Skeletal muscle tissue (tissue), 4 donors: Measurements from ENCODE around the gene MPZL1. TPM values are rescaled to one million over a fixed set of nuclear protein-coding genes. Genes with fewer than 3 reads are reported as not detected.

Source experiments
- H3K27ac ChIP-seq: one replicate; pipeline ENCODE4 v1.7.0; 2013; ENCODE audit warnings: mild to moderate bottlenecking, low read depth, low read length, inconsistent platforms
- H3K27me3 ChIP-seq, 3 donors: one replicate each; pipeline ENCODE4 v1.7.0; 2013; ENCODE audit warnings: low read length in 3 of 3; ENCODE audit not compliant: control insufficient read depth in 3 of 3, insufficient read depth in 3 of 3
- H3K36me3 ChIP-seq, 3 donors: one replicate each; pipeline ENCODE4 v1.7.0; 2013; ENCODE audit warnings: low read length in 3 of 3; ENCODE audit not compliant: control insufficient read depth in 3 of 3, insufficient read depth in 3 of 3
- H3K4me1 ChIP-seq, 3 donors: one replicate each; pipeline ENCODE4 v1.7.0; 2013; ENCODE audit warnings: low read length in 3 of 3, mild to moderate bottlenecking in 3 of 3; ENCODE audit not compliant: control insufficient read depth in 3 of 3, insufficient read depth in 3 of 3
- H3K4me3 ChIP-seq, 3 donors: one replicate each; pipeline ENCODE4 v1.7.0; 2013; ENCODE audit warnings: low read length in 3 of 3
- H3K9ac ChIP-seq, 3 donors: one replicate each; pipeline ENCODE4 v1.7.0; 2013; ENCODE audit warnings: low read length in 3 of 3, mild to moderate bottlenecking in 3 of 3, moderate library complexity in 2 of 3, low read depth in 1 of 3
- H3K9me3 ChIP-seq, 3 donors: one replicate each; pipeline ENCODE4 v1.7.0; 2013; ENCODE audit warnings: low read length in 3 of 3; ENCODE audit not compliant: control insufficient read depth in 3 of 3
- total RNA-seq: library from RNA; depleted of rRNA; stranded (reverse); fragments of >200 nt; gene quantifications from one replicate; pipeline ENCODE4 v1.2.3, GENCODE V29; 2014
- donor health status: Osteomylitis.

The MPZL1 gene
- total RNA-seq, 1 donor from 2014 or later = 41.8 TPM

DNA sequence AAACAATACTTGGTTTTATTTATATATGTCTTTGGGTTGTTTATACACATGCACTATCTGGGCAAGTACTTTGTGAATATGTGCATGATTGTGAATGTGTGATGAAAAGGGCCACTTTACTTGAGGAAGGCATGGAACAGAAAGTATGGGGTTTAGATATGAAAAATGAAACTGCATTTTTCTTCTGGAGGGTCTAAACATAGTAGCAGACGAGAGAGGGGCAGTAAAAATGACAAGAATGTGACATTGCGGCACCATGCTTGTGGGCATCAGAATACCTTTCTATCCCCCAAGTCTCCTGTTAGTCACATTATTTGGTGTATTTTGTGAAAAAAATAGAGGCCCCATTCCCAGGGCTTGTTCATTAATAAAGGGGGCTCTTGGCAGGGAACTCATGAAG is 15.4 kb upstream of the MPZL1 start:
- Histone ChIP-seq H3K4me3 (no peak overlapping the region), H3K4me1 (peaks cover 0 to 3% (median 0%) of the 10 kb centered on the region in 3 donors), H3K27ac (no peak overlapping the region), H3K9ac (no peak overlapping the region), H3K27me3 (no peaks in the 10 kb centered on the region), H3K36me3 (peaks cover 9 to 26% (median 25%) of the 10 kb centered on the region in 3 donors), H3K9me3 (no peaks in the 10 kb centered on the region)

DNA sequence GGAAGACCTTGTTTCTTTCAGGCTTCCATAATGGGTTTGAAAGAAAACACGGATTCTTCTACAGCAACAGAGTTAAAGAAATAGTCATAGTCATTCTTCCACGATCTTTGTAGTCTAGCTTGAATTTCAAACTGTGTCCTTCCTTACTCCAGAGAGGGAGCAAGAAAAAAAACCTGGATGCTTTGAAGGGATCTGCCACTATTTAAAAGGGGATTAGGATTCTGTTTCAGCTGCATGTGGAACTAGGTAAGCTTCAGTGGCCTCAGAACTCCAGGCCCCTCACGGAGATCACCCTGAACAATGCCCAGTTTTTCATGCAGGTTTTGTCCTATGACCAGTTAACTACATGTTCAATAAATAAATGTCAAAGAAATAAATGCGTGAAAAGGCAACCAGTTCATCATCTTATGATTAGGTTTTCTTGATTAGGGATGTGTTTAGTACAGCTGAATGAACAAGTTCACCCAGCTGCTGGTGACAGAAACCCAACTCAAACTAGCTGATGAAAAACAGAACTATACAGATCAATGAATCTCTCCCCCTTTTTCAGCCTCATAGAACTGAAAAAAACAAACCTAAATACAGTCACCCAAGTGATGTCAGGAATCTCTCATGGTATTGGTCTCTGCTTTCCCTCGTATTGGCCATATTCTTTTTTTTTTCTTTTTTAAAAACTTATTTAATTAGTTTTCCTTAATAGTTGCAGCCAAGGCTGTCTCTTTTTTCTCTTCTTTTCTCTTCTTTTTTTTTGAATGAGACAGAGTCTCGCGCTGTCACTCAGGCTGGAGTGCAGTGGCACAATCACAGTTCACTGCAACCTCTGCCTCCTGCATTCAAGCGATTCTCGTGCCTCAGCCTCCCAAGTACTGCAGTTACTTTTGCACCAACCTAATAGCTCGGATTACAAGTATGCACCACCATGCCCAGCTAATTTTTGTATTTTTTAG is 14.6 kb upstream of the MPZL1 start:
- no peak overlapping the region for H3K4me3 ChIP-seq
- no peak overlapping the region for H3K27ac ChIP-seq
- no peak overlapping the region for H3K9ac ChIP-seq
- no peaks in the 10 kb centered on the region for H3K9me3 ChIP-seq
- peaks cover 0 to 3% (median 0%) of the 10 kb centered on the region in 3 donors for H3K4me1 ChIP-seq
- peaks cover 5 to 26% (median 20%) of the 10 kb centered on the region in 3 donors for H3K36me3 ChIP-seq
- no peaks in the 10 kb centered on the region for H3K27me3 ChIP-seq

DNA sequence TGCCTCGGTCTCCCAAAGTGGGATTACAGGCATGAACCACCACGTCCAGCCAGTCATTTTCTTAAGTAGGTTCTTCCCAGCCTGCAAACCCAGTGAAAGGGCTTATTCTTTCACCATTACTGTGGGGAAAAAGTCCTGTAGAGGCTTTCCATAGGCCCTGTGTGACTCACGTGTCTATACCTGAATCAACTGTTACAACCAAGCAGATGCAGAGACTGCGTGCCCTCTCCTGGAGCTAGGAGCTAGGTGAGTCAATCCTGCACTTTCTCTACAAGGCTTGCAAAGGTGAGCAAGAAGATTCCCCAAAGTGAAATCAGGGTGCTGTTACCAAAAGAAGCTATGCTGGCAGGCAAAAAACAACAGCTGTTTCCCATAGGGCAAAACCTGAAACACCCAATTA is 13.8 kb upstream of the MPZL1 start:
- H3K27ac ChIP-seq = no peak overlapping the region
- H3K9me3 ChIP-seq = no peaks in the 10 kb centered on the region
- H3K4me1 ChIP-seq = peaks cover 0 to 3% (median 0%) of the 10 kb centered on the region in 3 donors
- no peak overlapping the region for H3K4me3 ChIP-seq
- H3K27me3 ChIP-seq = no peaks in the 10 kb centered on the region
- peaks cover 5 to 26% (median 20%) of the 10 kb centered on the region in 3 donors for H3K36me3 ChIP-seq
- no peak overlapping the region for H3K9ac ChIP-seq

DNA sequence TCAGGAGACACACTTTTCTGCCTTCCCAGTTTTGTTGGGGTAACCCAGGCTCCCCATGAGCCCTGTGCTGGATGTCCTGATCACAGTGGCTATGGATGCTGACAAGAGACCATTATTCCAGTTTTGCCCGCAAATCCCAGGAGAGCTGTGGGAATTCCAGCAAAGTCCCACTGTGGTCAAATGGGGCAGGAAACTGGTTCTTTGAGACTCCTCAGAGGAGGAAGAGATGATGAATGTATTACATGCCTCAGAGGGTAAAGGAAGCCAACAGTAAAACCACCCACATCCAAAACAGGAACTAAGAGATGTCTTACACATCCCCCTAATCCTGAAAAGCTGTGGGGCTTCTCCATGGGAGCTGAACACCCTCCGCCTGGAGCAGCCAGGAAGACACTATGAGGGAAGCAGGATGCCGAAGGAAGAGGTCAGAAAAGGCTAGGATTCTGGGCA is 12.8 kb upstream of the MPZL1 start:
- Histone ChIP-seq H3K9ac (no peak overlapping the region), H3K4me3 (no peak overlapping the region), H3K27me3 (no peaks in the 10 kb centered on the region), H3K36me3 (peaks cover 3 to 17% (median 14%) of the 10 kb centered on the region in 3 donors), H3K4me1 (peaks cover 8 to 11% (median 10%) of the 10 kb centered on the region in 3 donors), H3K27ac (no peak overlapping the region), H3K9me3 (no peaks in the 10 kb centered on the region)

DNA sequence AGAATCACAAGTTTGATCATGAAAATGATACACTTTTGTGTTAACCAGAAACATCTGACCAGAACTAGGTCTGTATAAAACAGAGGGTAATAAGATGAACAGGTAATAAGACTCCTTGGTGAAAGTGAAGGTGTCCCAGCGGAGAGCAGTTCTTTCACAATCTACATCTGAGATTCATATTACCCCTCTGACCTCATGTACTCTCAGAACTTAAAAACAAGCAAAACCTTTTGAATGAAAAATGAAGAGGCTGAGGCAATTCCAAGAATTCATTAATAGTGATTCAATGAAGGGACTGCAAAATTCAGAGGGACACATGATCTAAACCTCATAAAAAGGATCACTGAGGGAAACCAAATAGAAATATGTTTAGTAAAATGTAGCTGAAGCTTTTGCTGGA is 10.9 kb upstream of the MPZL1 start:
- Histone ChIP-seq H3K36me3 (peaks cover 0 to 1% (median 0%) of the 10 kb centered on the region in 3 donors), H3K27me3 (no peaks in the 10 kb centered on the region), H3K9me3 (no peaks in the 10 kb centered on the region), H3K4me3 (no peak overlapping the region), H3K27ac (no peak overlapping the region), H3K4me1 (peaks cover 11 to 14% (median 14%) of the 10 kb centered on the region in 3 donors), H3K9ac (no peak overlapping the region)

DNA sequence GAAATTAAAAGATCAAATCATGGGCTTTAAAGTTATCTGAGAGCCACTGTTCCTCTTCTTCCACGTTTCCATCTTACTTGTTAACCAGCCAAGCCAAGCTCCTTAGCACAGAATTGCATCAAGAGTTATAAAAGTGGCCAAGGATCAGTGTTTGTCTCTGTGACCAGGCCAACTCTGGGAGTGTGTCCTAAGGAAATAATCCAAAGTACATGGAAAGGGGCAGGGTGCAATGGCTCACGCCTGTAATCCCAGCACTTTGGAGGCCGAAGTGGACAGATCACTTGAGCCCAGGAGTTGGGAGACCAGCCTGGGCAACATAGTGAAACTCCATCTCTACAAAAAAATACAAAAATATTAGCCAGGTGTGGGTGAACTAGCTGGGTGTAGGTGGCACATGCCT is 10.0 kb upstream of the MPZL1 start:
- H3K27ac ChIP-seq = no peak overlapping the region
- H3K36me3 ChIP-seq = no peaks in the 10 kb centered on the region

DNA sequence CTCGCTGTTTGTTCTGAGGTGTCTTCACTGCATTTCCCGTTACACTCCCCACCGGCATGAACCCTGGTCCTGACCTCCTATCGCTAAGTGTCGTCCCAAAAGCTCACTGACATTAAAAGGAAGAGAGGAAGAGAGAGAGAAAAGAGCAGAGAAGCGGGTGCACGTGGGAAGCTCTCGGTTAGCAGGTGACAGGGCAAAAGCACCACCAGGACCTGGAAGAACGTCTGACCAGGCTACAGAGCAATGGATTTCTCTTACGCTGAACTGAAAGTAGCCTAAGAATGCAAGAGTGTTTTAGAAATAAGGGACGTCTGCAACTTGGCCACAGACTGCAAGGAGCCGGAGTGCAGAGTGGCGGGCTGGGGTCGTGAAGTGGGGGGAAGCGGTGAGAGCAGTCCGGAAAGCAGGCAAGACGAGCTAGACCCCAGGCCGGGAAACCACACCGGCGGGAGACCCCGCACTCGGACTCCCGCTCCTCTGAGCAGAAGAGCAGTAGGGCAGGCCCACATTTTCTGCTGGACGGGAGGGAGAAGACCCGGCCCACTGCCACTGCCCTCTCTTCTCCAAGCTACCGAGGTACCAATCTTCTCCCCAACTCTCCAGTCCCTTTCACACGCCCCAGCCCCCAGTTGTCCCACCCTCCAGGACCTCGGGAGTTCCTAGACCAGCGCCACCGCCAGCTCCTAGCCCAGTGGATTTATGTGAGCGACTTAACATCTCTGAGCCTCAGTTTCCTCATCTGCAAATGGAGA is 8.3 kb upstream of the MPZL1 start:
- Histone ChIP-seq H3K27me3 (no peaks in the 10 kb centered on the region), H3K27ac (peak overlapping the region; percentile 72), H3K9ac (peak overlapping the region; percentile 62 to 88 (median 69)), H3K4me3 (peak overlapping the region; percentile 82 to 98 (median 90)), H3K9me3 (no peaks in the 10 kb centered on the region), H3K4me1 (peaks cover 11 to 14% (median 14%) of the 10 kb centered on the region in 3 donors), H3K36me3 (no peaks in the 10 kb centered on the region)

More for the DNA sequence above, 10.0 kb upstream of the MPZL1 start:
- no peaks in the 10 kb centered on the region for H3K9me3 ChIP-seq
- no peak overlapping the region for H3K9ac ChIP-seq
- no peaks in the 10 kb centered on the region for H3K27me3 ChIP-seq
- peaks cover 11 to 14% (median 14%) of the 10 kb centered on the region in 3 donors for H3K4me1 ChIP-seq
- H3K4me3 ChIP-seq = no peak overlapping the region

DNA sequence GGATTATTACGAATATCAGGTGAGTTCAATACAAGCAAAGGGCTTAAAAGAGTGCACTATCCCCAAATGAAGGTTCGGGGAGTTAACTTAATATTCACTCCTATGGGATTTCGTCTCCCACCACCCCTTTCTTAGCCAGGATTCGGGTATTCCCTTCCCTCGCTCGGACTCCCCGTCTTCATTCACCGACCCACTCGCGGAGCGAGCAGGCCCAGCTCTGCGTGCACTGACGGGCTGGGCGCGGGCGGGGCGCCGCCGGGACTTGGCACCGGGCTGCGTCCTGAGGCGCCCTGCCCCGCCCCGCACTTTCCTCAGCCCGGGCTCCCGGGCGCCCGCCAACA is 7.7 kb upstream of the MPZL1 start:
- H3K27me3 ChIP-seq = no peaks in the 10 kb centered on the region
- H3K27ac ChIP-seq = peak overlapping the region; percentile 72
- H3K9ac ChIP-seq = peak overlapping the region; percentile 69 to 88 (median 81)
- peaks cover 11 to 14% (median 14%) of the 10 kb centered on the region in 3 donors for H3K4me1 ChIP-seq
- H3K9me3 ChIP-seq = no peaks in the 10 kb centered on the region
- peak overlapping the region; percentile 82 to 98 (median 90) for H3K4me3 ChIP-seq
- no peaks in the 10 kb centered on the region for H3K36me3 ChIP-seq

DNA sequence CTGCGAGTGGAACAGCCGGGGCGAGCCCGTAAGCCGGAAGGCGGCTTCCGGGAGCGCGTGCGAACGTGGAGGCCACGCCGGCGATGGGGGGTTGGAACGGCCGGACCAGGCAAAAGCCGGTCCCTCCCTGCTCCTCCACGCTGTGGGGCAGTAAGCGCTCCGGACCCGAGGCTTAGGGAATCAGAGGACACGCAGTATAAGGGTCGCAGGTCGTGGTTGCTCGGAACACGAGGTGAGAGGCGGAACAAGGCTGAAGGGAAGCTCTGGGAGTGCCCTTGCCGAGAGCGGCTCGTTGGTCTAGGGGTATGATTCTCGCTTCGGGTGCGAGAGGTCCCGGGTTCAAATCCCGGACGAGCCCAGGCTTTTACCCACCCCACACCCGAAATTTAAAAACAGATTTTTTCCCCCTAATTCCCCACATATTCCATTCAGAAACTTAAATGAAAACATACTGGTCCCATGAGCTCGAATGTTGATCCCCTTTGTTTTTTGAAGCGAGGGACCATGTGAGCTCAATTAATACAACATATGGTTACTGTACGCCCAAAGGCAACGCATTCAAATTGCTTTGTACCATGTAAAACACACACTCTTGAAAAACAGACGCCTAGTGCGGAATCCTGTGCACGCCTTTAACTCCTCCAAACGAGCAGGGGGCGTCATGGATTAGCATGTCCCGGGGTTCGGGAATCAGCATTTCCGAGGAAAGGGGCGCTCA is 7.2 kb upstream of the MPZL1 start:
- Histone ChIP-seq H3K9me3 (no peaks in the 10 kb centered on the region), H3K9ac (peak overlapping the region; percentile 69 to 88 (median 81)), H3K27me3 (no peaks in the 10 kb centered on the region), H3K27ac (peak overlapping the region; percentile 72), H3K4me3 (peak overlapping the region; percentile 82 to 98 (median 90)), H3K36me3 (no peaks in the 10 kb centered on the region), H3K4me1 (peaks cover 11 to 14% (median 14%) of the 10 kb centered on the region in 3 donors)
